Measurements from ENCODE around the gene MYO7B.

The MYO7B gene

GRCh38 chr2:127675331-127676261, 140.1 kb downstream of the MYO7B start, which contains the start of gene LIMS2:
Gene LIMS2, minus strand, starts transcription at chr2:127675530. Its CDS starts 506 bp downstream, at chr2:127675024.
- DNase-seq (ENCODE audit: low read depth in 4 of 4, low spot score in 1 of 4), result no peak

GRCh38 chr2:127676906-127677305, 141.4 kb downstream of the MYO7B start:
- no peak for DNase-seq (ENCODE audit: low read depth in 4 of 4, low spot score in 1 of 4)

- DNase-seq (ENCODE audit: low read depth in 4 of 4, low spot score in 1 of 4), result no peak
These were observed 143.0 kb downstream of the MYO7B start for GRCh38 chr2:127678531-127678930.

- no peak for DNase-seq (ENCODE audit: low read depth in 4 of 4, low spot score in 1 of 4)
These were observed 143.5 kb downstream of the MYO7B start for GRCh38 chr2:127678991-127679390.

- no peak for DNase-seq (ENCODE audit: low read depth in 4 of 4, low spot score in 1 of 4)
These were observed 144.3 kb downstream of the MYO7B start for GRCh38 chr2:127679680-127680361.

- no peak for DNase-seq (ENCODE audit: low read depth in 4 of 4, low spot score in 1 of 4)
These were observed 145.3 kb downstream of the MYO7B start for GRCh38 chr2:127680706-127681287.

GRCh38 chr2:127681288-127681804, 145.9 kb downstream of the MYO7B start:
- DNase-seq (ENCODE audit: low read depth in 4 of 4, low spot score in 1 of 4), result no peak

GRCh38 chr2:127681976-127682857, 146.7 kb downstream of the MYO7B start:
- no peak for DNase-seq (ENCODE audit: low read depth in 4 of 4, low spot score in 1 of 4)

GRCh38 chr2:127683056-127683455, 147.6 kb downstream of the MYO7B start:
- no peak for DNase-seq (ENCODE audit: low read depth in 4 of 4, low spot score in 1 of 4)

GRCh38 chr2:127683757-127684156, 148.3 kb downstream of the MYO7B start:
- no peak for DNase-seq (ENCODE audit: low read depth in 4 of 4, low spot score in 1 of 4)

- no peak for DNase-seq (ENCODE audit: low read depth in 4 of 4, low spot score in 1 of 4)
These were observed 150.1 kb downstream of the MYO7B start for GRCh38 chr2:127685410-127686080.

Measured in stimulated activated CD4-positive, alpha-beta T cell treated with anti-CD3 and anti-CD28 coated beads, Interleukin-1b, Interleukin-23, amount 100 ng/mL, for 24 hours (primary cell).